Measurements from ENCODE around the gene KRTAP9-2. TPM values are rescaled to one million over a fixed set of nuclear protein-coding genes. Genes with fewer than 3 reads are reported as not detected.
"Not testable (repeated sequence)": the region's sequence is repeated elsewhere in the genome, so short reads cannot be mapped to it uniquely, and the experiment has no call there.

Gene KRTAP9-2
- total RNA-seq, 2 donors from 2014 or later = not detected

DNA sequence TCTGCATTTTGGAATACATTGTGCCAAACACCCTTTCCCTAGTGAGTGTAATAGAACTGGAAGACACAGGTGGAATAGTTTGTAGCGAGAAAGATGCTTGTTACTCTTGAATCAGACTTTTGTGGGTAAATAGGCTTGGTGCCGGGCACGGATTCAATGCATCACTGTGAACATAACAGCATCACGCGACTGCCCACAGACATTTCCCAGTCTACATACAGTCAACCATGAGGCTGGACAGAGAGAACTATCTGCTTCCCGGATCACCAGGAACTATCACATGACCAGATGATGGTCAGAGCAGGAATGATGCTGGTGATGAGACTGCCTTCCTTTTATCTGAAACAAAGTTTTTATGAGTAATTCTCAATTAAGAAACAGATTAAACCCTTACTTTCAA, 397 bp upstream of the KRTAP9-2 start:
- intact Hi-C loops (cut with DNase I) = no loop called here
- no peak overlapping the region for H3K9ac ChIP-seq (ENCODE audit: low read depth in 2 of 2, low read length in 2 of 2)
- H3K27me3 ChIP-seq = no peaks in the 10 kb centered on the region
- TF ChIP-seq, protein P1, sequence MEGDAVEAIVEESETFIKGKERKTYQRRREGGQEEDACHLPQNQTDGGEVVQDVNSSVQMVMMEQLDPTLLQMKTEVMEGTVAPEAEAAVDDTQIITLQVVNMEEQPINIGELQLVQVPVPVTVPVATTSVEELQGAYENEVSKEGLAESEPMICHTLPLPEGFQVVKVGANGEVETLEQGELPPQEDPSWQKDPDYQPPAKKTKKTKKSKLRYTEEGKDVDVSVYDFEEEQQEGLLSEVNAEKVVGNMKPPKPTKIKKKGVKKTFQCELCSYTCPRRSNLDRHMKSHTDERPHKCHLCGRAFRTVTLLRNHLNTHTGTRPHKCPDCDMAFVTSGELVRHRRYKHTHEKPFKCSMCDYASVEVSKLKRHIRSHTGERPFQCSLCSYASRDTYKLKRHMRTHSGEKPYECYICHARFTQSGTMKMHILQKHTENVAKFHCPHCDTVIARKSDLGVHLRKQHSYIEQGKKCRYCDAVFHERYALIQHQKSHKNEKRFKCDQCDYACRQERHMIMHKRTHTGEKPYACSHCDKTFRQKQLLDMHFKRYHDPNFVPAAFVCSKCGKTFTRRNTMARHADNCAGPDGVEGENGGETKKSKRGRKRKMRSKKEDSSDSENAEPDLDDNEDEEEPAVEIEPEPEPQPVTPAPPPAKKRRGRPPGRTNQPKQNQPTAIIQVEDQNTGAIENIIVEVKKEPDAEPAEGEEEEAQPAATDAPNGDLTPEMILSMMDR (IDR thresholded peaks at IDR 0.05) = no peak
- no peak overlapping the region for H3K4me3 ChIP-seq
- DNase-seq = no peak
- H3K27ac ChIP-seq = no peak overlapping the region
- no peaks in the 10 kb centered on the region for H3K4me1 ChIP-seq
- H3K36me3 ChIP-seq = no peaks in the 10 kb centered on the region
- H3K9me3 ChIP-seq = no peaks in the 10 kb centered on the region

DNA sequence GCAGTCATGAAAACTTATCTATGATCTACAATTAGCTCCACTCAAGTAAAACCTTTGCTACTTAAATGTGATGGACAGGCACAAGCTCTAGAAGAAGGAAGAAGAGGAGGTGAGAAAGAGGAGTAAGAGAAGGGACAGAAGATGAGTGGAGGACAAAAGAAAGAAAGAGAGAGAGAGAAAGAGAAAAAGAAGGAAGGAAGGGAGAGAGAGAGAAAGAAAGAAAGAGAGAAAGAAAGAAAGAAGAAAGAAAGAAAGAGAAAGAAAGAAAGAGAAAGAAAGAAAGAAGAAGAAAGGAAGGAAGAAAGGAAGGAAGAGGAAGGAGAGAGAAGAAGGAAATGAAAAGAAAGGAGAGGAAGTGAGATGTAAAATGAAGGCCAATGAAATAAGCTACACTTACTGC, 3.6 kb downstream of the KRTAP9-2 start:
- Histone ChIP-seq H3K4me1 (no peaks in the 10 kb centered on the region), H3K36me3 (no peaks in the 10 kb centered on the region), H3K4me3 (no peak overlapping the region), H3K9me3 (no peaks in the 10 kb centered on the region), H3K27me3 (no peaks in the 10 kb centered on the region), H3K9ac (ENCODE audit: low read depth in 2 of 2, low read length in 2 of 2) (no peak overlapping the region), H3K27ac (no peak overlapping the region)
- intact Hi-C loops (cut with DNase I) = no loop called here
- no peak for DNase-seq
- TF ChIP-seq, protein P1 (IDR thresholded peaks at IDR 0.05) = no peak

DNA sequence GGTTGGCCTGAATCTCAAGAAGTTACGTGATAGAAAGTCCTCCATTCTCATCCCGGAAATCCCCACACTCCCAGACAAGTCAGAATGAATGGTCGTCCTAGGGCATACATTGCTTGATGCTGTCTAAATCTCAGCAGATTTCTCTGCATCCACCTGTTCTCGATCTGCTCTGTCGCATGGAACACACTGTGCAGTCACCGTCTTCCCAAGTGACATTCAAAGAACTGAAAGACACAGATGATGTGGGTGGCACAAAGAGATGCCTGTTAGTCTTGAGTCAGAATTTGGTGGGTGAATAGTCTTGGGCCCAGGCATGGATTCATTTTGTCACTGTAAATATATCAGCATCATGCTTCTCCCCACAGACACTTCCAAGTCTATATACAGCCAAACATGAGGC, 5.3 kb downstream of the KRTAP9-2 start:
- H3K4me3 ChIP-seq = no peak overlapping the region
- H3K27me3 ChIP-seq = no peaks in the 10 kb centered on the region
- H3K4me1 ChIP-seq = no peaks in the 10 kb centered on the region
- TF ChIP-seq, protein P1 (IDR thresholded peaks at IDR 0.05) = no peak
- no peaks in the 10 kb centered on the region for H3K36me3 ChIP-seq
- intact Hi-C loops (cut with DNase I) = no loop called here
- H3K9ac ChIP-seq (ENCODE audit: low read depth in 2 of 2, low read length in 2 of 2) = no peak overlapping the region
- DNase-seq = no peak
- H3K9me3 ChIP-seq = no peaks in the 10 kb centered on the region
- H3K27ac ChIP-seq = no peak overlapping the region

DNA sequence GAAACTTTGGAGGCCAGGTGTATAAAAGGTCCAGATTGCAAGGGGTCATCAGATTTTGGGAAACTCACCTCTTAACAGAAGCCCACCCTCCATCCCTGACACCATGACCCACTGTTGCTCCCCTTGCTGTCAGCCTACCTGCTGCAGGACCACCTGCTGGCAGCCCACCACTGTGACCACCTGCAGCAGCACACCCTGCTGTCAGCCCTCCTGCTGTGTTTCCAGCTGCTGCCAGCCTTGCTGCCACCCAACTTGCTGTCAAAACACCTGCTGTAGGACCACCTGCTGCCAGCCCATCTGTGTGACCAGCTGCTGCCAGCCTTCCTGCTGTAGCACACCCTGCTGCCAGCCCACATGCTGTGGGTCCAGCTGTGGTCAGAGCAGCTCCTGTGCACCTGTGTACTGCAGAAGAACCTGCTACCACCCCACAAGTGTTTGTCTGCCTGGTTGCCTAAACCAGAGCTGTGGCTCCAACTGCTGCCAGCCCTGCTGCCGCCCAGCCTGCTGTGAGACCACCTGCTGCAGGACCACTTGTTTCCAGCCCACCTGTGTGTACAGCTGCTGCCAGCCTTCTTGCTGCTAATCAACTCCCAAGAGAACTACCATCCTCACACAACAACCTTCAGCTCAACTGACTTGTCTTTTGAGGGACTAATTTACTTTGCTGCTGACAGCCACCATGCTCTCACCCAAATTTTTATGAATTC, 6.1 kb downstream of the KRTAP9-2 start, which contains the start of gene KRTAP9-3:
KRTAP9-3 (plus strand) TSS at position 51 of the 707 bp plus-strand sequence; CDS start at position 104, 53 bp downstream.
- H3K4me3 ChIP-seq = not testable (repeated sequence)

DNA sequence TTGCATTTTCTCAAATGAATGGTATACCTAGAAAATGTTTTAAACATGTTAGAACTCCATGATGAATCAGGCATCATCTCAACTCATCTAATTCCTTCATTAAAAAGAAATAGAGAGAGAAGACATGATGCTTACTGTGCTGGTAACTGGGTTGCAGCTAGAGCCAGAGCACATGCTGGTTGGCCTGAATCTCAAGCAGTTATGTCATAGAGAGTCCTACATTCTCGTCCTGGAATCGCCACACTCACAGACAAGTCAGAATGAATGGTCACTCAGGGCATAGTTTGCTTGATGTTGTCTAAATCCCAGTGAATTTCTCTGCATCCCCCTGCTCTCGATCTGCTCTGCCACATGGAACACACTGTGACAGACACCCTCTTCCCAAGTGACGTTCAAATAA, 10.7 kb downstream of the KRTAP9-2 start:
- H3K9ac ChIP-seq (ENCODE audit: low read depth in 2 of 2, low read length in 2 of 2); H3K4me3 ChIP-seq; H3K36me3 ChIP-seq; H3K27me3 ChIP-seq; DNase-seq; H3K4me1 ChIP-seq; intact Hi-C loops (cut with DNase I); H3K9me3 ChIP-seq; H3K27ac ChIP-seq: not testable (repeated sequence)

More for the DNA sequence above, 6.1 kb downstream of the KRTAP9-2 start, which contains the start of gene KRTAP9-3:
- H3K4me1 ChIP-seq; H3K9ac ChIP-seq (ENCODE audit: low read depth in 2 of 2, low read length in 2 of 2); intact Hi-C loops (cut with DNase I); H3K27ac ChIP-seq; H3K36me3 ChIP-seq; H3K27me3 ChIP-seq; DNase-seq; H3K9me3 ChIP-seq: not testable (repeated sequence)

DNA sequence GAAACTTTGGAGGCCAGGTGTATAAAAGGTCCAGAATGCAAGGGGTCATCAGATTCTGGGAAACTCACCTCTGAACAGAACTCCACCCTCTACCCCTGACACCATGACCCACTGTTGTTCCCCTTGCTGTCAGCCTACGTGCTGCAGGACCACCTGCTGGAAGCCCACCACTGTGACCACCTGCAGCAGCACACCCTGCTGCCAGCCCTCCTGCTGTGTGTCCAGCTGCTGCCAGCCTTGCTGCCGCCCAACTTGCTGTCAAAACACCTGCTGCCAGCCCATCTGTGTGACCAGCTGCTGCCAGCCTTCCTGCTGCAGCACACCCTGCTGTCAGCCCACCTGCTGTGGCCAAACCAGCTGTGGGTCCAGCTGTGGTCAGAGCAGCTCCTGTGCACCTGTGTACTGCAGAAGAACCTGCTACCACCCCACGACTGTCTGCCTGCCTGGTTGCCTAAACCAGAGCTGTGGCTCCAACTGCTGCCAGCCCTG, 11.5 kb downstream of the KRTAP9-2 start, which contains the start of gene KRTAP9-8:
KRTAP9-8 (plus strand) TSS at position 51 of the 489 bp plus-strand sequence; CDS start at position 104, 53 bp downstream.
- H3K27me3 ChIP-seq; H3K4me1 ChIP-seq; H3K9me3 ChIP-seq; DNase-seq; H3K9ac ChIP-seq (ENCODE audit: low read depth in 2 of 2, low read length in 2 of 2); H3K4me3 ChIP-seq; H3K36me3 ChIP-seq; H3K27ac ChIP-seq; intact Hi-C loops (cut with DNase I): not testable (repeated sequence)

DNA sequence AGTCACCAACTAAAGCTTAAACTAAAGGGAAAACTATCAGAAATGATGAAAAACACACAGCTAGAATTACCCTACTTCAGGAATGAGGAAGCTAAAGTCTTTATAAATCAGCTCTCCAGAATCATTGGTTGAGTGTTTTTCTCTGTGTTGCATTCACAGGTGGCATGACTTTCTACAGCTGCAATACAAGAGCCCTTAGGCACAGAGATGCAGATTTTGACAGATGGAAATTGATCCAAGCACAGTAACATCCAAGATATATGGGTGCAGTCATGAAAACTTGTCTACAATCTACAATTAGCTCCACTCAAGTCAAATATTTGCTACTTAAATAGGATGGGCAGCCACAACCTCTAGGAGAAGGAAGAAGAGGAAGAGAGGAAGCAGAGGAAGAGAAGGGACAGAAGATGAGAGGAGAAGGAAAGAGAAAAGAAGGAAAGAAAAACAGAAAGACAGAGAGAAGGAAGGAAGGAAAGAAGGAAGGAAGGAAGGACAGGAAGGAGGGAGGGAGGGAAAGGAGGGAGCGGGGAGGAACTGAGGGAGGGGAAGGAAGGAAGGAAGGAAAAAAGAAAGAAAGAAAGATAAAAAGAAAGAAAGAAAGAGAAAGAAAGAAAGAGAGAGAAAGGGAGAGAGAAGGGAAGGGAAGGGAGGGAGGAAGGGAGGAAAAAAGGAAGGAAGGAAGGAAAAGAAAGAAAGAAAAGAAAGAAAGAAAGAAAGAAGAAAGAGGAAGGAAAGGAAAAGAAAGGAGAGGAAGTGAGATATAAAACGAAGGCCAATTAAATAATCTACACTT, 20.7 kb downstream of the KRTAP9-2 start:
- H3K4me3 ChIP-seq; H3K27me3 ChIP-seq; H3K9me3 ChIP-seq; H3K4me1 ChIP-seq; H3K9ac ChIP-seq (ENCODE audit: low read depth in 2 of 2, low read length in 2 of 2); H3K27ac ChIP-seq; DNase-seq; intact Hi-C loops (cut with DNase I); H3K36me3 ChIP-seq: not testable (repeated sequence)

DNA sequence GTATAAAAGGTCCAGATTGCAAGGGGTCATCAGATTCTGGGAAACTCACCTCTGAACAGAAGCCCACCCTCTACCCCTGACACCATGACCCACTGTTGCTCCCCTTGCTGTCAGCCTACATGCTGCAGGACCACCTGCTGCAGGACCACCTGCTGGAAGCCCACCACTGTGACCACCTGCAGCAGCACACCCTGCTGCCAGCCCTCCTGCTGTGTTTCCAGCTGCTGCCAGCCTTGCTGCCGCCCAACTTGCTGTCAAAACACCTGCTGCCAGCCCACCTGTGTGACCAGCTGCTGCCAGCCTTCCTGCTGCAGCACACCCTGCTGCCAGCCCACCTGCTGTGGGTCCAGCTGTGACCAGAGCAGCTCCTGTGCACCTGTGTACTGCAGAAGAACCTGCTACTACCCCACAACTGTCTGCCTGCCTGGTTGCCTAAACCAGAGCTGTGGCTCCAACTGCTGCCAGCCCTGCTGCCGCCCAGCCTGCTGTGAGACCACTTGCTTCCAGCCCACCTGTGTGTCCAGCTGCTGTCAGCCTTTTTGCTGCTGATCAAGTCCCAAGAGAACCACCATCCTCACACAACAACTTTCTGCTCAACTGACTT, 23.3 kb downstream of the KRTAP9-2 start, which contains the start of gene KRTAP9-4:
KRTAP9-4 (plus strand) TSS at position 51 of the 604 bp plus-strand sequence; CDS start at position 85, 34 bp downstream.
- intact Hi-C loops (cut with DNase I); DNase-seq; H3K9ac ChIP-seq (ENCODE audit: low read depth in 2 of 2, low read length in 2 of 2); H3K4me3 ChIP-seq; H3K4me1 ChIP-seq; H3K36me3 ChIP-seq; H3K27me3 ChIP-seq; H3K9me3 ChIP-seq; H3K27ac ChIP-seq: not testable (repeated sequence)

All from colonic mucosa (tissue), 4 donors.